Measurements from ENCODE around the gene ESRRB. TPM values are rescaled to one million over a fixed set of nuclear protein-coding genes. Genes with fewer than 3 reads are reported as not detected.

The ESRRB gene
- total RNA-seq, 6 donors from 2014 or later: 0.15 to 1.6 (median 0.30) TPM; not detected in 2

DNA sequence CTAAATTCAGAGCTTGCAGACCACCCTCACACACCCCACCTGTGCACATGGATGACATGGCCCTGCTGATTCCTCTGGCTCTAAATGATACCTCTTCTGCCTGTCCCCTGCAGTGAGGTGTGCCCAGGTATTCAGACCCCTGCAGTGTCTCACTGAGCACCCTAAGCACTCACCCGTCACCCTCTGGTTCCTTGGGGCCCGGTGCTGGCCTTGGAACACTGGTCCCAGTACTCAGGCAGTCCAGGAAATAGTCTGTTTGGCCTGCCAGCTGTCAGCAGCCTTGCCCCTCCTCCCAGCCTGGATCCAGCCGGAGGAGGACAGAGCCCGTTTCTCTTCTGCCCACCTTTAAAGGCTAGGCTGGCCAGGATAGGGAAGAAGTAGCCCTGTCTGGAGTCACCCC lies 44.9 kb downstream of the ESRRB start:
- ATAC-seq (ENCODE audit: low FRiP score in 2 of 2) (no peak), DNase-seq (no peak)
- Histone ChIP-seq H3K9me3 (no peaks in the 10 kb centered on the region), H3K27ac (no peak overlapping the region), H3K36me3 (no peaks in the 10 kb centered on the region), H3K4me3 (no peak overlapping the region), H3K27me3 (no peaks in the 10 kb centered on the region), H3K4me1 (no peaks in the 10 kb centered on the region)
- 58 to 79% methylated on average over 2 to 4 of the region's 4 CpGs for WGBS, 2 donors
- no peak for TF ChIP-seq POLR2AphosphoS5 (IDR thresholded peaks at IDR 0.05)
- no peak for TF ChIP-seq POLR2A (IDR thresholded peaks at IDR 0.05)
- no peak for TF ChIP-seq CTCF (IDR thresholded peaks at IDR 0.05)
- no peak for TF ChIP-seq EP300 (IDR thresholded peaks at IDR 0.05)

DNA sequence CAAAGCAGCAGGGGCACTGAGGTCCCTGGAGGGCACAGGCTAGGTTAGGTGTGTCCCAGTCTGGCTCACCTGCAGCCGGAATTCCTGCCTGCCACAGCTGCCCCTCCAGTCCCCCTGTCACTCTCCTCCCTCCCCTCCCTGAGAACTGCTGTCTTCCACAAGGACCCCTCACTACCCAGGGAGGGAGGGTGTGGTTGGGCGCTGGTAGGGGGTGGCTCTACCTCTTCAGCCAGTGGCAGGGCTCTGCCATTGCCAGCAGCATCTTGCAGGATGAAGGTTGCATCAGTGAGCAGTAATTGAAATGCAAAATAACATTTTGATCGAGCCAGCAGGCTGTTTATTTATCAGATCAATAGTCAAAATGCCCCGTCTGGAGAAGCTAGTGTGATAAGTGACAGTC lies 45.7 kb downstream of the ESRRB start:
- no peak for ATAC-seq (ENCODE audit: low FRiP score in 2 of 2)
- WGBS, 2 donors: 69 to 74% methylated on average over 3 to 4 of the region's 4 CpGs
- Histone ChIP-seq H3K27me3 (no peaks in the 10 kb centered on the region), H3K9me3 (no peaks in the 10 kb centered on the region), H3K4me1 (no peaks in the 10 kb centered on the region), H3K36me3 (no peaks in the 10 kb centered on the region), H3K4me3 (no peak overlapping the region), H3K27ac (no peak overlapping the region)
- DNase-seq: no peak
- no peak for TF ChIP-seq POLR2AphosphoS5 (IDR thresholded peaks at IDR 0.05)
- TF ChIP-seq EP300 (IDR thresholded peaks at IDR 0.05): no peak

DNA sequence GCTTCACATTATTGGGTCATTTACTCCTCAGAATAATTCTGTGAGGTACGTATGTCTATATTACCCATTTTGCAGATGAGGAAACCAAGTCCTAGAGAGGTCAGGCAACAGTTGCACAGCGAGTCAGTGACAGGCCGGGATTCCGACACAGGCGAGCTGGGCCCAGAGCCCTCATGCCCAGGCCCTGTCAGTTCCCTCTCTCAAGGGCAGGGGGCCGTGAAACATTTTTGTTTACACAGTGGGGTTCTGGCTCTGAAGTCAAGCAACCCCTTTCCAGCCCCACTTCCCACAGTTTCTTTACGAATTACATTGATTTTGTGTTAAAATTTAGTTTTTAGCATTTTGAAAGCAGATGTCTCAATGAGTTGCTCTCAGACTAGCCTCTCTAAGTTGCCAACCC lies 46.7 kb downstream of the ESRRB start:
- H3K4me3 ChIP-seq: no peak overlapping the region
- TF ChIP-seq POLR2A (IDR thresholded peaks at IDR 0.05) (no peak), CTCF (IDR thresholded peaks at IDR 0.05) (no peak), POLR2AphosphoS5 (IDR thresholded peaks at IDR 0.05) (no peak), EP300 (IDR thresholded peaks at IDR 0.05) (no peak)
- no peaks in the 10 kb centered on the region for H3K36me3 ChIP-seq
- DNase-seq (peak in 1 of 2 donors; percentile 17), ATAC-seq (ENCODE audit: low FRiP score in 2 of 2) (no peak)
- 88 to 99% methylated on average over 3 to 7 of the region's 7 CpGs for whole genome bisulfite sequencing, 2 donors
- H3K27me3 ChIP-seq: no peaks in the 10 kb centered on the region
- no peak overlapping the region for H3K27ac ChIP-seq
- no peaks in the 10 kb centered on the region for H3K9me3 ChIP-seq
- H3K4me1 ChIP-seq: no peaks in the 10 kb centered on the region

DNA sequence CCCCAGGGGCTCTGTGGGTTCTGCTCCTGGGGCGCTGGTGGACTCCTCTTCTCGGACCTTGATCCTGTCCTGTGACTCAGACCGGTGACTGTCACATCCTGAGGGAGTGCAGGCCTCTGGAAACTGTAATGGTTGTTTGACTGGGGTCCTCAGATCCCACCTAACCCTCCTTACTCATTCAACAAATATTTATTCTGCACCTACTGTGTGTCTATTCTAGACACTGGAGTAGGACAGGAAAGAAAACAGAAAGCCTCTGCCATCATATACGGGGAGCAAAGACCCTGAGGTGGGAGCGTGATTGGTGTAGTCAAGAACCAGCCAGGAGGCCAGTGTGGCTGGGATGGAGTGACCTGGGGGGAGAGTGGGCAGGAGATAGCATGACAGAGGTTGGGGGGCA lies 47.6 kb downstream of the ESRRB start:
- DNase-seq (no peak), ATAC-seq (ENCODE audit: low FRiP score in 2 of 2) (no peak)
- H3K4me1 ChIP-seq: no peaks in the 10 kb centered on the region
- H3K9me3 ChIP-seq: no peaks in the 10 kb centered on the region
- no peaks in the 10 kb centered on the region for H3K36me3 ChIP-seq
- H3K27ac ChIP-seq: no peak overlapping the region
- no peak overlapping the region for H3K4me3 ChIP-seq
- no peak for TF ChIP-seq CTCF (IDR thresholded peaks at IDR 0.05)
- TF ChIP-seq POLR2AphosphoS5 (IDR thresholded peaks at IDR 0.05): no peak
- TF ChIP-seq POLR2A (IDR thresholded peaks at IDR 0.05): no peak
- no peak for TF ChIP-seq EP300 (IDR thresholded peaks at IDR 0.05)
- H3K27me3 ChIP-seq: no peaks in the 10 kb centered on the region
- WGBS, 2 donors: 86 to 97% methylated on average over 5 of the region's 5 CpGs

- Histone ChIP-seq H3K36me3 (no peaks in the 10 kb centered on the region), H3K27ac (no peak overlapping the region), H3K4me3 (no peak overlapping the region), H3K4me1 (no peaks in the 10 kb centered on the region), H3K9me3 (no peaks in the 10 kb centered on the region), H3K27me3 (no peaks in the 10 kb centered on the region)
- TF ChIP-seq POLR2A (IDR thresholded peaks at IDR 0.05) (no peak), POLR2AphosphoS5 (IDR thresholded peaks at IDR 0.05) (no peak), EP300 (IDR thresholded peaks at IDR 0.05) (no peak), CTCF (IDR thresholded peaks at IDR 0.05) (no peak)
- no peak for DNase-seq
- 67 to 84% methylated on average over 1 to 4 of the region's 4 CpGs for WGBS, 2 donors
- no peak for ATAC-seq (ENCODE audit: low FRiP score in 2 of 2)
These were observed 48.4 kb downstream of the ESRRB start for GRCh38 chr14:76424359-76424758.
